CD4-positive, CD25-positive, alpha-beta regulatory T cell (primary cell): ENCODE results near the gene ASH1L. TPM values are rescaled to one million over a fixed set of nuclear protein-coding genes. Genes with fewer than 3 reads are reported as not detected.

Experiments
- ATAC-seq, 2 donors: fragments of 150-1000 bp; cut with Tn5 transposase; one replicate each; pipeline ENCODE4 v1.10.0; 2021; ENCODE audit warnings: low read depth in 2 of 2, moderate number of reproducible peaks in 2 of 2, moderate library complexity in 1 of 2
- DNase-seq, 3 donors: peaks; one replicate each; pipeline versions ENCODE4 v3.0.0 to v3.0.0-alpha.2; 2012 to 2022; ENCODE audit warnings: mixed read lengths in 1 of 3
- H3K27ac ChIP-seq: one replicate; pipeline ENCODE4 v1.7.0; 2013; ENCODE audit warnings: mild to moderate bottlenecking, low read length; ENCODE audit not compliant: insufficient read depth, poor library complexity, severe bottlenecking
- H3K27me3 ChIP-seq: one replicate; pipeline ENCODE4 v1.7.0; 2013; ENCODE audit warnings: low read length; ENCODE audit not compliant: control insufficient read depth, insufficient read depth
- H3K36me3 ChIP-seq: one replicate; pipeline ENCODE4 v1.7.0; 2013; ENCODE audit warnings: mild to moderate bottlenecking, low read length, moderate library complexity; ENCODE audit not compliant: control insufficient read depth, insufficient read depth
- H3K4me1 ChIP-seq: 2 replicates; pipeline ENCODE4 v1.7.0; 2013; ENCODE audit warnings: mild to moderate bottlenecking, low read length; ENCODE audit not compliant: insufficient read depth, control insufficient read depth, poor library complexity, severe bottlenecking
- H3K4me3 ChIP-seq: one replicate; pipeline ENCODE4 v1.7.0; 2013; ENCODE audit warnings: low read depth, mild to moderate bottlenecking, low read length, moderate library complexity
- H3K9me3 ChIP-seq, 2 experiments: 1 replicate in 1 of 2; 2 replicates in 1 of 2; pipeline ENCODE4 v1.7.0; 2013; ENCODE audit warnings: low read length in 2 of 2, mild to moderate bottlenecking in 1 of 2, moderate library complexity in 1 of 2; ENCODE audit not compliant: control insufficient read depth in 2 of 2
- H3K27ac Mint-ChIP-seq, 3 donors: one replicate each; pipeline ENCODE4 v1.8.0; 2020 to 2022; ENCODE audit warnings: mild to moderate bottlenecking in 3 of 3, mixed read lengths in 3 of 3, moderate library complexity in 2 of 3
- H3K27me3 Mint-ChIP-seq: one replicate; pipeline ENCODE4 v1.8.0; 2022; ENCODE audit warnings: mild to moderate bottlenecking, mixed read lengths
- H3K36me3 Mint-ChIP-seq: one replicate; pipeline ENCODE4 v1.8.0; 2020; ENCODE audit warnings: mixed read lengths
- H3K4me1 Mint-ChIP-seq, 4 donors: one replicate each; pipeline ENCODE4 v1.8.0; 2020 to 2022; ENCODE audit warnings: mixed read lengths in 4 of 4, mild to moderate bottlenecking in 1 of 4
- H3K4me3 Mint-ChIP-seq, 4 donors: one replicate each; pipeline ENCODE4 v1.8.0; 2020 to 2022; ENCODE audit warnings: mild to moderate bottlenecking in 4 of 4, mixed read lengths in 4 of 4, moderate library complexity in 3 of 4
- H3K9me3 Mint-ChIP-seq, 7 donors: one replicate each; pipeline ENCODE4 v1.8.0; 2020 to 2022; ENCODE audit warnings: mixed read lengths in 7 of 7, mild to moderate bottlenecking in 3 of 7, moderate library complexity in 2 of 7
- polyA plus RNA-seq, 4 donors: library from polyadenylated mRNA; unstranded; fragments of 300-500 nt; fragmentation: Illumina TruSeq; gene quantifications; one replicate each; pipeline ENCODE4 v1.2.3, GENCODE V29; 2021
- total RNA-seq: library from RNA; stranded (reverse); gene quantifications from one replicate; pipeline ENCODE4 v1.2.3, GENCODE V29; 2022

ASH1L gene
- total and polyA plus RNA-seq, 5 donors from 2014 or later, result 14.1 to 97.8 (median 15.8) TPM

DNA sequence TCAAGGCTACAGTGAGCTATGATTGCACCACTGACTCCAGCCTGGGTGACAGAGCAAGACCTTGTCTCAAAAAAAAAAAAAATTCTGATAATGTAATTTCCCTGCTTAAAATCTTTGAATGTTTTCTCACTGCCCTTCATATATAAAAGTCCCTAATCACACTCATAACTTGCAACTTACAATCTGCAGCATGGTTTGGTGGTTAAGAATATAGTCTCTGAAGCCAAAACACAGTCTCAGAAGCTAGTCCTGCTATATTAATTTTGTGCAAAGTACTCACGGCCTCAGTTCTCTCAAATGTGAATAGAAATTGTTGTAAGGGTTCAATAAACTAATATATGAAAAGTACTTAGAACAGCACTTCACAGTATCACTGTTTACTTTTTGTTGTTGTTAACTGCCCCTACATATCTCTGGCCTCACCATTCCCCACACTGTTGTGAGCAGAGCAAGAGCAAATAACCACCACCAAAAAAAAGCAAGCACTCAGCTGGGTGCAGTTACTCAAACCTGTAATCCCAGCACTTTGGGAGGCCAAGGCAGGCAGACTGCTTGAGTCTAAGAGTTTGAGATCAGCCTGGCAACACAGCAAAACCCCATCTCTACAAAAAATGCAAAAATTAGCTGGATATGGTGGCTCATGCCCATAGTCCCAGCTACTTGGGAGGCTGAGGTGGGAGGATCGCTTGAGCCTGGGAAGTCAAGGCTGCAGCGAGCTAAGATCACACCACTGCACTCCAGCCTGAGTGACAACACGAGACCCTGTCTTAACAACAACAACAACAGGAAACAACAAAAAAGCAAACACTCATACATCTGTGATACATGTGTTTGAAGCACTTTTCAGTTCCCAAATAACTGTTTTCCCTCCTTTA, 22.4 kb downstream of the ASH1L start:
- no peaks in the 10 kb centered on the region for H3K27me3 ChIP-seq
- Mint-ChIP-seq H3K27me3 (no peaks in the 10 kb centered on the region), H3K9me3 (no peaks in the 10 kb centered on the region), H3K4me3 (peak overlapping the region; percentile 56 to 74 (median 66)), H3K36me3 (peaks cover 3% of the 10 kb centered on the region), H3K4me1 (peaks cover 33 to 78% (median 48%) of the 10 kb centered on the region in 4 donors), H3K27ac (peak overlapping the region; percentile 83 to 96 (median 93))
- H3K36me3 ChIP-seq, result no peaks in the 10 kb centered on the region
- H3K9me3 ChIP-seq, result no peaks in the 10 kb centered on the region
- peaks cover 55% of the 10 kb centered on the region for H3K4me1 ChIP-seq
- DNase-seq, result peak in 1 of 3 donors; percentile 36
- H3K27ac ChIP-seq, result peak overlapping the region; percentile 58
- peak overlapping the region; percentile 39 for H3K4me3 ChIP-seq
- no peak for ATAC-seq

DNA sequence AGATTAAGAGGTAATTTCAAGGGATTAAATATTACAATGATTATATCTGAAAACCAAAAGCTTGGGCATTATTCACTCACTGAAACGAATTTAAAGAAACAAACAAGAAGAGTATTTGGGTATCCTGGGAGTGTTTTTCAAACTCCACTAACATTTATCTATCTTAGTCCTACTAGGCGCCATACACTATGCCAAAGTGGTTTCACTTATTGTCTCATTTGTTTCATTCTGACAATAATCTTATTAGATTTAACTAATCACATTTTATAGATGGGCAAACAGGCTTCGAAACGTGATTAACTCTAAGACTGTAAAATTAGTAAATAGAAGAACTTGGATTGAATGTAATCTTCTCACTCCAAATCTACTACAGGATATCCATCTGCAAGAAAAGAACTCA, 25.4 kb downstream of the ASH1L start:
- peak overlapping the region; percentile 75 for H3K27ac ChIP-seq
- H3K4me1 ChIP-seq, result peaks cover 65% of the 10 kb centered on the region
- no peaks in the 10 kb centered on the region for H3K9me3 Mint-ChIP-seq

DNA sequence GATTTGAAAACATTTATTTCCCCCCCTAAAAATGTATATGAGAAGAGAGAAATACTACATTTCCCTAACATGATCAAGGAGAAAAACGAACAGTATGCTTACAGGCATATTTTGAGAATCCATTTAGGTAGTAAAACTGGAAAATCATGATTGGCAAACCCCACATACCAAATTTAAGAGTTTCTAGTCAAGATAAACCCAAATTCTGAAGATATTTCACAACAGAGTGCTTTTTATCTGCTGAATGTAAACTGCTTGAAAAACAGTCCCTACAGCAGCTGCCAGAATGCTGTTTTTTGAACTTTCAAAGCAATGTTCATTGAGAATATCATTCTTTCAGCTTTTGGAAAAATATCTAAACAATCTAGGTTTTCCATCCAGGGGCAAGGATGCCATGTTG, 31.0 kb downstream of the ASH1L start:
- Mint-ChIP-seq H3K9me3 (no peaks in the 10 kb centered on the region), H3K27me3 (no peaks in the 10 kb centered on the region), H3K4me3 (peak overlapping the region in 1 of 4 donors; percentile 35), H3K27ac (peak overlapping the region in 2 of 3 donors; percentile 22 to 48), H3K4me1 (peaks cover 30 to 57% (median 43%) of the 10 kb centered on the region in 4 donors), H3K36me3 (peaks cover 7% of the 10 kb centered on the region)
- no peak overlapping the region for H3K27ac ChIP-seq
- H3K9me3 ChIP-seq, result no peaks in the 10 kb centered on the region
- peaks cover 7% of the 10 kb centered on the region for H3K36me3 ChIP-seq
- no peak for DNase-seq
- H3K4me1 ChIP-seq, result peaks cover 35% of the 10 kb centered on the region
- H3K27me3 ChIP-seq, result no peaks in the 10 kb centered on the region
- no peak for ATAC-seq
- H3K4me3 ChIP-seq, result no peak overlapping the region

More for the DNA sequence above, 25.4 kb downstream of the ASH1L start:
- Mint-ChIP-seq H3K27ac (peak overlapping the region; percentile 87 to 99 (median 92)), H3K4me1 (peaks cover 46 to 81% (median 61%) of the 10 kb centered on the region in 4 donors), H3K27me3 (no peaks in the 10 kb centered on the region), H3K36me3 (peaks cover 3% of the 10 kb centered on the region), H3K4me3 (peak overlapping the region; percentile 9 to 77 (median 56))
- ATAC-seq (no peak), DNase-seq (no peak)
- Histone ChIP-seq H3K27me3 (no peaks in the 10 kb centered on the region), H3K9me3 (no peaks in the 10 kb centered on the region), H3K4me3 (peak overlapping the region; percentile 53), H3K36me3 (no peaks in the 10 kb centered on the region)

DNA sequence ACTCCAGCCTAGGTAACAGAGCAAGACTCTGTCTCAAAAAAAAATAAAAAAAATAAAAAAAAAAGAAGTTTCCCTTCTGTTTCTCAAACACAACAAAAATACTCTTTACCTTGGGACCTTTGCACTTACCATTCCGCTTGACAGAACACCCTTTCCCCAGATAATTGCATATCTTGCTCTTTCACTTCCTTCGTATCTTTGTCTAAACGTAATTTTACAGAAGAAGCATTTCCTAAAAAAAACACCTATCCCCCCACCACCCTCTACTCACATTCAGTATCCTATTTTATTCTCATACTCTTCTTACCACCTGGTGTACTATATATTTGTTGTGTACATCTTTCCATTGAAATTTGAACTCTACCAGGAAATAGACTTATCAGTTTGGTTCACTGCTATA, 32.7 kb downstream of the ASH1L start:
- no peak overlapping the region for H3K27ac ChIP-seq
- ATAC-seq, result no peak
- DNase-seq, result no peak
- H3K36me3 ChIP-seq, result peaks cover 7% of the 10 kb centered on the region
- Mint-ChIP-seq H3K4me3 (peak overlapping the region in 1 of 4 donors; percentile 23), H3K9me3 (no peaks in the 10 kb centered on the region), H3K27ac (peak overlapping the region in 1 of 3 donors; percentile 49), H3K4me1 (peaks cover 22 to 48% (median 41%) of the 10 kb centered on the region in 4 donors), H3K36me3 (peaks cover 7% of the 10 kb centered on the region), H3K27me3 (no peaks in the 10 kb centered on the region)
- H3K27me3 ChIP-seq, result no peaks in the 10 kb centered on the region
- H3K9me3 ChIP-seq, result no peaks in the 10 kb centered on the region
- H3K4me3 ChIP-seq, result no peak overlapping the region
- H3K4me1 ChIP-seq, result peaks cover 18% of the 10 kb centered on the region

DNA sequence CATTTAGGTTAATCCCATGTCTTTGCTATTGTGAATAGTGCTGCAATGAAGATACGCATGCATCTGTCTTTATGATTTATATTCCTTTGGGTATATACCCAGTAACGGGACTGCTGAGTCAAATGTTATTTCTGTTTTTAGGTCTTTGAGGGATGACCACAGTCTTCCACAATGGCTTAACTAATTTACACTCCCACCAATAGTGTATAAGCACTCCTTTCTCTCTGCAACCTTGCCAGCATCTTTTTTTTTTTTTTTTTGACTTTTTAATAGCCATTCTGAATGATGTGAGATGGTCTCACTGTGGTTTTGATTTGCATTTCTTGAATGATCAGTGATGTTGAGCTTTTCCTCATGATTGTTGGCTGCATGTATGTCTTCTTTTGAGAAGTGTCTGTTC, 33.5 kb downstream of the ASH1L start:
- Histone ChIP-seq H3K9me3 (no peaks in the 10 kb centered on the region), H3K36me3 (peaks cover 7% of the 10 kb centered on the region), H3K4me1 (peaks cover 10% of the 10 kb centered on the region), H3K4me3 (no peak overlapping the region), H3K27me3 (no peaks in the 10 kb centered on the region), H3K27ac (no peak overlapping the region)
- no peak for ATAC-seq
- DNase-seq, result no peak
- Mint-ChIP-seq H3K27ac (peak overlapping the region in 2 of 3 donors; percentile 15 to 16), H3K36me3 (peaks cover 7% of the 10 kb centered on the region), H3K4me3 (no peak overlapping the region), H3K27me3 (no peaks in the 10 kb centered on the region), H3K9me3 (no peaks in the 10 kb centered on the region), H3K4me1 (peaks cover 17 to 47% (median 38%) of the 10 kb centered on the region in 4 donors)

DNA sequence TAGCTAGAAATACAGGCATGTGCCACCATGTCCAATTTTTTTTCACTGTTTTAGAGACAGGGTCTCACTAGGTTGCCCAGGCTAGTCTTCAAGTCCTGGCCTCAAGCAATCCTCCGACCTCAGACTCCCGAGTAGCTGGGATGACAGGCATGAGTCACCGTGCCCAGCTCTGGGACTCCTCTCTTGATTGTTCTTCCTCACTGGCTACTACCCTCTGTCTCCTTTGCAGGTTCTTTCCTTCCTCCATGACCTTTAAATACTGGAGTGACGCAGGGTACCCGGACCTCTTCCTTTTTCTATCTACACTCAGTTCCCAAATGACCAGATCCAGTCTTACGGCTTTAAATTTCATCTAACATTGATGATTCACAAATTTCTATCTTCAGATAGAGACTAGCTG, 34.9 kb downstream of the ASH1L start:
- H3K27ac ChIP-seq, result no peak overlapping the region
- DNase-seq, result no peak
- no peaks in the 10 kb centered on the region for H3K9me3 Mint-ChIP-seq
- peaks cover 7% of the 10 kb centered on the region for H3K36me3 Mint-ChIP-seq
- no peaks in the 10 kb centered on the region for H3K9me3 ChIP-seq
- no peaks in the 10 kb centered on the region for H3K27me3 Mint-ChIP-seq
- peaks cover 13 to 53% (median 43%) of the 10 kb centered on the region in 4 donors for H3K4me1 Mint-ChIP-seq
- H3K36me3 ChIP-seq, result peaks cover 7% of the 10 kb centered on the region
- no peak overlapping the region for H3K4me3 Mint-ChIP-seq
- H3K27ac Mint-ChIP-seq, result no peak overlapping the region
- no peak overlapping the region for H3K4me3 ChIP-seq
- H3K27me3 ChIP-seq, result no peaks in the 10 kb centered on the region
- peaks cover 10% of the 10 kb centered on the region for H3K4me1 ChIP-seq
- ATAC-seq, result no peak

DNA sequence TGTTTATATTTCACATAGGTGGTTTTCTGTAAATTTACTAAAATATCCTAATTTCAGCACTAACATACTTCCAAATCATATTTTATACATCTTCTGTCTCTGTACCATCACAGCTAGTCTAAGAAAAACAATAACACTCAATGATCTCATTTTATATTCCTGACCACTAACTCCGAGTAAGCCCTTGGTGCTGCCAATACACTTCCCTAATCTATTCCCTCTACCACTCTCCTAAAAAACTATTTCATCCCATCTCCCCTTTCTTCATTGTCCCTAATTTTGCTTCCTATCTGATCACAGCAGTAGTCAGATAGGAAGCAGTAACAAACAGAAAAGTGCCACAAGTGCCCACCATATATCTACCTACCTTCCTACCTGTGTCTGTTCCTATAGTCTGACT, 36.2 kb downstream of the ASH1L start:
- peaks cover 7% of the 10 kb centered on the region for H3K36me3 Mint-ChIP-seq
- H3K9me3 Mint-ChIP-seq, result no peaks in the 10 kb centered on the region
- H3K9me3 ChIP-seq, result no peaks in the 10 kb centered on the region
- no peak overlapping the region for H3K4me3 ChIP-seq
- peaks cover 7% of the 10 kb centered on the region for H3K36me3 ChIP-seq
- H3K27me3 ChIP-seq, result no peaks in the 10 kb centered on the region
- H3K27me3 Mint-ChIP-seq, result no peaks in the 10 kb centered on the region
- peaks cover 13 to 57% (median 45%) of the 10 kb centered on the region in 4 donors for H3K4me1 Mint-ChIP-seq
- H3K27ac Mint-ChIP-seq, result no peak overlapping the region
- DNase-seq, result no peak
- H3K27ac ChIP-seq, result no peak overlapping the region
- ATAC-seq, result no peak
- H3K4me3 Mint-ChIP-seq, result no peak overlapping the region
- H3K4me1 ChIP-seq, result peaks cover 6% of the 10 kb centered on the region
